HPDE6-E6E7 (cell line): ENCODE data around the gene GNAZ.
A peak's percentile ranks its signal among the peaks of the same experiment; 100 is the strongest.

Experiments used
- DNase-seq: peaks from one replicate; pipeline ENCODE4 v3.0.0; 2011; ENCODE audit warnings: missing footprints; ENCODE audit errors: extremely low spot score

Gene GNAZ

GRCh38 chr22:23064381-23065068 is 5.8 kb upstream of the GNAZ start:
- DNase-seq, result no peak

- no peak for DNase-seq
Measured at GRCh38 chr22:23065069-23065451, 5.3 kb upstream of the GNAZ start.

- no peak for DNase-seq
Measured at GRCh38 chr22:23065495-23066122, 4.7 kb upstream of the GNAZ start.

GRCh38 chr22:23066200-23067022 is 3.9 kb upstream of the GNAZ start:
- DNase-seq, result no peak

GRCh38 chr22:23067023-23067650 is 3.2 kb upstream of the GNAZ start:
- no peak for DNase-seq

- no peak for DNase-seq
Measured at GRCh38 chr22:23067691-23068090, 2.6 kb upstream of the GNAZ start.

GRCh38 chr22:23068096-23068831 is 2.1 kb upstream of the GNAZ start:
- no peak for DNase-seq

GRCh38 chr22:23068832-23069385 is 1.4 kb upstream of the GNAZ start:
- no peak for DNase-seq

GRCh38 chr22:23069502-23070357 is 589 bp upstream of the GNAZ start:
- peak; percentile 84 for DNase-seq

GRCh38 chr22:23071230-23072076 is 1.1 kb downstream of the GNAZ start:
- DNase-seq, result no peak

- no peak for DNase-seq
Measured at GRCh38 chr22:23072077-23072910, 2.0 kb downstream of the GNAZ start.

- DNase-seq, result no peak
Measured at GRCh38 chr22:23072911-23073491, 2.7 kb downstream of the GNAZ start.

GRCh38 chr22:23073526-23074229 is 3.4 kb downstream of the GNAZ start:
- DNase-seq, result no peak

GRCh38 chr22:23074451-23074850 is 4.1 kb downstream of the GNAZ start:
- DNase-seq, result no peak

GRCh38 chr22:23075050-23075449 is 4.7 kb downstream of the GNAZ start:
- DNase-seq, result no peak

GRCh38 chr22:23075525-23076216 is 5.4 kb downstream of the GNAZ start:
- no peak for DNase-seq
